Renal pelvis (tissue), 4 donors: ENCODE measurements around the gene SS18. TPM values are rescaled to one million over a fixed set of nuclear protein-coding genes. Genes with fewer than 3 reads are reported as not detected.

Source experiments
- DNase-seq: peaks from one replicate; pipeline ENCODE4 v3.0.0-alpha.2; 2013
- polyA plus RNA-seq, 3 donors: library from polyadenylated mRNA; unstranded; fragments of 120-200 nt; gene quantifications; one replicate each; pipeline ENCODE4 v1.2.1, GENCODE V29; 2013; ENCODE audit not compliant: insufficient read length in 3 of 3

The SS18 gene
- polyA plus RNA-seq, 3 donors: 81.4 to 111 (median 106) TPM

DNA sequence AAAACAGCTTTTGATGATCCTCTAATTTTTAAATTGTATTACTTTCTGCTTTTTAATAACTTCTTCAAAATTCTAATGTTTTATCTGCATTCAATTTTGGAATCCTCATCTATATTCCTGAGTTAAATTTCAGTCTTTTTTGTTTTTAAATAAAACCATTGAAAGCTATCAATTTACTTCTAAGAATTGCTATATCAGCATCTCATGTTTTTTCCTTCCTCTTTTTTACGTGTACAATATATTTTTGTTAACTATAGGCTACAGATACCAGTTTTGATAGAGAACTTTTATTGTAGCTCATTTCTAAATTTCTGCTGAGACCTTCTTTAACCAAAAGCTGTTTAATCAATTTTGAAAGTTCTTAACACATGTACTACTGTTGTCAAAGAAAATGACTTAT is 84.5 kb downstream of the SS18 start:
- DNase-seq: no peak

- DNase-seq: no peak
Measured at GRCh38 chr18:26004832-26005231, 85.6 kb downstream of the SS18 start.

GRCh38 chr18:26003817-26004216 is 86.6 kb downstream of the SS18 start:
- DNase-seq: no peak

DNA sequence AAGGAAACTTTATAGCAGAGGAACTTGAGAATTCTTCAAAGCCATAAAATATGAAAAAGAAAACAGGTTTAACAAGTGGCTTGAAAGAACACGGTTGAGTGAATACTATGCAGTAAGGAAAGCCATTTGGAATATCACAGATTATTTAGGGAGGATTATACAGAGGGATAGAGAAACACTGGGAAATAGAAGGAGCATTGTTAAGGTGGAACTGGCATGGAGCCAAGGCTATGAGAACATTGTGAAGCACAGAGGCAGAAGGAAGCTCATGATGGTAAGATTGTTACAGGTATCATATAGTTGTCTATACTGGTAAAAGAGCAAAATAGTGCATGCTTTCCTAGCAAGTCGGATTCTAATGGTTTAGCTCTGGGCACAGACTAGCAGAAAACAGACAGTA is 87.1 kb downstream of the SS18 start:
- DNase-seq: peak; percentile 17

DNA sequence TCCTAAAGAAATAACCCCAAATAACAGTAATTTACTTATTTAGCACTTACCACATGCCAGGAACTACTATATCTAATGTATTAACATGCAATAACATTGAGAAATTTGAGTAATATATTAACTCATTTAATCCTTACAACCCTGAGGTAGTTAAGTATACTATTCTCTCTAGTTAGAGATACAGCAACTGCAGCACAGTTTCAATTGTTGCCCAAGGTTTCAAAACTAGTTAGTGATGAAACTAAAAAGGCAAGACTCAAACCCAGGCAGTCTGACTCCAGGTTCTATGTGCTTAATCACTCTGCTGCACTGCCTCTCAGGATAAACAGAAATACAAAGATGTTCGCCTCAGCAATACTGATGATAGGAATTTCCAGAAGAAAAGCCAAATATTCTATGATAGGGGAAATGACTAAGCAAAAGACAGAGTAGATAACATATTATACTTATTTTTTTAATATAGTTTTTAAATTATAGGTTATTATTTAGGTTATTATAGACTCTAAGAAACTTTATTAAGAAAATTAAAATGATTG is 88.0 kb downstream of the SS18 start:
- no peak for DNase-seq

- DNase-seq: no peak
Measured at GRCh38 chr18:25998461-25998860, 92.0 kb downstream of the SS18 start.

DNA sequence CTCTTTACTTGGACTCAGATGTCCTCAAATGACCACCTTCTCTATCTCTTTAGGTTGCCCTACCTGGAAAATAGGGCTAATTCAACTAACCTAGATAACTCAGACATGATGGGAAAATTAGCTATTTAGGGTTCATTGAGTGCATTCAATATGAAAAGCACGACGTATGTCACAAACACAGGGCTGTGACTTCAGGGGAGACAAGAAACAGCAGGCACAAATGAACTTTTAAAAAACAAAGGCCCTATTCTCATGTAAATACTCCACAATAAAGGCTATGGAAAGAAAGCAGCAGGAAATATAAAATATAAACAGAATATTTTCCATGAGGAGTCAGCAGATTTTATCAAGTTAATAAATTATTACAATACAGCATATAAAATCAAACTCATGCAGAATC is 97.8 kb downstream of the SS18 start:
- no peak for DNase-seq

- no peak for DNase-seq
Measured at GRCh38 chr18:25990473-25990872, 99.9 kb downstream of the SS18 start.

DNA sequence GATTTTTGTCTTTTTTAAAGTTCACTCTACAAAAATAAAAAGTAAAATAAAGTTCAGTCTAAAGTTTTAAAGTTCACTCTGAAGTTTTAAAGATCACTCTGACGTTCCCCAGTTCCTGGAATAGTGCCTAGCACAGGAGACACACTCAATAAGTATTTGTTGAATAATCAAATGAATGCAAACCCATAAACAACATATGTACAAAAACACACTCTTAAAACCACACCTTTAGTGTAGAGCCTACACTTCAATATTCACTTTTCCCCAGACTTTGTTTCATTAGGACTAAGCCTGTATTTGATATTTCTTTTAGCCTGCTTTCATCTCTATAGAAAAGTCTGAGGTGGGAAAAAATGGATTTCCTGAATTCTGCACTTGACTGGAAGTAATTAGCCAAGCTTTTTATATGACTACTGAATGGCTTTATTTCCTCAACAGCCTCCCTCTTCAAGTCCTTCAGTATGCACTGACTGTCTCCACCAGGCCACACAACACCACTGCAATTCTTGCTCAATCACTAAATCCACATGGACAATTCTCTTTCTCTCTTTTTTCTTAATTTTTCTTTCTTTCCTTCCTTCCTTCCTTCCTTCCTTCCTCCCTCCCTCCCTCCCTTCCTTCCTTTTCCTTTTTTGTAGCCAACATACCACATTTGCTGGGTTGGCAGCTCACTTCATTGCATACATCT is 104.6 kb downstream of the SS18 start:
- DNase-seq: no peak

- no peak for DNase-seq
Measured at GRCh38 chr18:25983730-25984129, 106.7 kb downstream of the SS18 start.

- no peak for DNase-seq
Measured at GRCh38 chr18:25982961-25983360, 107.5 kb downstream of the SS18 start.

GRCh38 chr18:25982153-25982552 is 108.3 kb downstream of the SS18 start:
- DNase-seq: no peak

DNA sequence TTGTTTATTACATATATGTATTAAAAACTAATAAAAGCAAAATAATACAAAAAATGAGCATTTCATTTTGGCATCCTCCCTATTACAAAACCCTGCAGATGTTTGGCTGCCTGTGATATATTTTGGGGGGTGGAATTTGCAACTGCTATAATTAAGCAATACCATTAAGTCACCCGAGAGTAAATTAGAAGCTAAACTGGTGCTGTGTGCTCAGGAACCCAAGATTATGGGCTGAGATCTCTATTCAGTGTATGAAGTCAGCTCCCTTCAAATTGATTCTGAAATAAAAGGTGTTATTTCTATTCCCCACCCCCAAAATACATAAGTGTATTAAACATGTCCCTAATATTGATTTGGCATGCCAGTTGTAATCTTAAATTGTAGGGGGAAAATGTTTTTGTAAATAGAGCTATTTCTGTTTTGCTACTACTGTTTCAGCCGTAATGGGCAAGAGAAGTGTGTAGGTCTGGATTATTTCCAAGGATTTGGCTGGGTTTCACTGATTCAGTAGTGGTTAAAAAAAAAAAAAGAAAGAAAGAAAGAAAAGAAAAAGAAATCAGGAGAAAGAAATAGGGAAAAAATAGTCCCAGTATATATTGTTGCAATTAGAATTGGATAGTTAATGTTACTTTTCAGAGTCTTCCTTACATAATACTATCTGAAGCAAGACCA is 110.9 kb downstream of the SS18 start:
- no peak for DNase-seq

DNA sequence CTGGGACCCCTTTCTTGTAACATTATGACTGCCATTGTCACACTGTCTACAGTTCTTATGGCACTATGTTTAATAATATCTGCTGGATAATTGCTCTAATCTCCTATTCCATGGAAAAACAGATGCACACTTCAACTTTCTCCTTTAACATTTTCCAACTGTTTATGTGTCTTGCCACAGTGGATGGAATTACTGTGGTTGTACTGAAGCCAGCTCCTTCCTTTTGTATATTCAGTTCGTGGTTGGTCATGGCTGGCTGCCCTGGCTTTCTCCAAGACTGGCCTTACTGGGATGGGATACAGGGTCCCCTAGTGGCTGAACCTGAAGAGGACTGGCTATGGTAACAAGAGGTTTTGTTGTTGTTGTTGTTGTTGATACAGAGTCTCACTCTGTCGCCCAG is 113.9 kb downstream of the SS18 start:
- no peak for DNase-seq

DNA sequence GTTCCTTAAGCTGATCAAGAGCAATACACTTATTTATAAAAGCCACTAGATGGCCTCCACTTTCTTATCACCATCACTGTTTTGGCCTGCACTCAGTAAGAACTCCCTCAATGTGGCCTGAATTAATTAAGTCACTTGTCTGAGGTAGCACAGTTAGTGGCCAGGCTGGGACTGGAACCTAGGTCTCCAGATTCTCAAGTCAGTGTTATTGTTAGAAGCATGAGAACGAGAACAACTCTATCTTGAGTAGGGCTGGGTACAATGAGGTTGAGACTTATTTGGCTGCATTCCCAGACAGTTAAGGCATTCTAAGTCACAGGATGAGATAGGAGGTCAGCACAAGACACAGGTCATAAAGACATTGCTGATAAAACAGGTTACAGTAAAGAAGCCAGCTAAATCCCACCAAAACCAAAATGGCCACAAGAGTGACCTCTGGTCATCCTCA is 115.8 kb downstream of the SS18 start:
- no peak for DNase-seq

Other genes starting within 250 kb of the SS18 start
- not detected for gene PSMA8, start 43.3 kb upstream of the SS18 start, polyA plus RNA-seq
- 1 to 10 TPM; 4.6 to 5.5 (median 5.0) TPM for gene TAF4B, start 135.8 kb upstream of the SS18 start, polyA plus RNA-seq